C4-2B (cell line): Measurements from ENCODE around the gene VPS13D.

Experiments used
- H3K27ac ChIP-seq: fragments of 450-650 bp; 2 replicates; pipeline ENCODE4 v1.5.1; 2017
- ZFX ChIP-seq: fragments of 450-650 bp; IDR thresholded peaks from 2 replicates; pipeline ENCODE4 v1.6.1; 2017
- TF ChIP-seq, protein P1 (sequence below): fragments of 450-650 bp; conservative IDR thresholded peaks from 2 replicates; pipeline ENCODE4 v1.5.1; 2017; ENCODE audit warnings: mild to moderate bottlenecking

Gene VPS13D

DNA sequence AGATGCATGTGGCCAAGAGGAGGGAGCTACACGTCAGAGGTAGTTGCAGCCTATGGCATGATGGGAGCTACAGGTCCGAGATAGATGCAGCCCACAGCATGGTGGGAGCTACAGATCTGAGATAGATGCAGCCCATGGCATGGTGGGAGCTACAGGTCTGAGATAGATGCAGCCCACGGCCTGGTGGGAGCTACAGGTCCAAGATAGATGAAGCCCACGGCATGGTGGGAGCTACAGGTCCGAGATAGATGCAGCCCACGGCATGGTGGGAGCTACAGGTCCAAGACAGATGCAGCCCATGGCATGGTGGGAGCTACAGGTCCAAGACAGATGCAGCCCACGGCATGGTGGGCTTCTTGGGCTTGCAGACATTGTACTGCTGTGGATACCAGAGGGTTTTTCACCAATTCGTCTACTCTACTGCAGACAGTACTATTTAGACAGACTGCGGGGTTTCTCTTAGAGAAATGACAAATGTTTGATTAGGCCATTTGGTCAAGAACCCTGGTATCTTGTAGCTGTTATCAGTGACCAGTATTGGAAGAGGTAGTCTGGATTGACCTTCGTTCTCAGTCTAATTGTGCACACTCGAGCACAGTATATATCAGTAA lies 260.8 kb downstream of the VPS13D start:
- no peak overlapping the region for H3K27ac ChIP-seq
- TF ChIP-seq, protein P1, sequence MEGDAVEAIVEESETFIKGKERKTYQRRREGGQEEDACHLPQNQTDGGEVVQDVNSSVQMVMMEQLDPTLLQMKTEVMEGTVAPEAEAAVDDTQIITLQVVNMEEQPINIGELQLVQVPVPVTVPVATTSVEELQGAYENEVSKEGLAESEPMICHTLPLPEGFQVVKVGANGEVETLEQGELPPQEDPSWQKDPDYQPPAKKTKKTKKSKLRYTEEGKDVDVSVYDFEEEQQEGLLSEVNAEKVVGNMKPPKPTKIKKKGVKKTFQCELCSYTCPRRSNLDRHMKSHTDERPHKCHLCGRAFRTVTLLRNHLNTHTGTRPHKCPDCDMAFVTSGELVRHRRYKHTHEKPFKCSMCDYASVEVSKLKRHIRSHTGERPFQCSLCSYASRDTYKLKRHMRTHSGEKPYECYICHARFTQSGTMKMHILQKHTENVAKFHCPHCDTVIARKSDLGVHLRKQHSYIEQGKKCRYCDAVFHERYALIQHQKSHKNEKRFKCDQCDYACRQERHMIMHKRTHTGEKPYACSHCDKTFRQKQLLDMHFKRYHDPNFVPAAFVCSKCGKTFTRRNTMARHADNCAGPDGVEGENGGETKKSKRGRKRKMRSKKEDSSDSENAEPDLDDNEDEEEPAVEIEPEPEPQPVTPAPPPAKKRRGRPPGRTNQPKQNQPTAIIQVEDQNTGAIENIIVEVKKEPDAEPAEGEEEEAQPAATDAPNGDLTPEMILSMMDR = no peak
- TF ChIP-seq ZFX = no peak

- no peak overlapping the region for H3K27ac ChIP-seq
- no peak for TF ChIP-seq ZFX
- TF ChIP-seq, protein P1 = no peak
Observed at GRCh38 chr1:12491656-12492055, 261.8 kb downstream of the VPS13D start.

GRCh38 chr1:12495725-12496124 lies 265.9 kb downstream of the VPS13D start:
- no peak for TF ChIP-seq ZFX
- TF ChIP-seq, protein P1 = no peak
- peak overlapping the region; percentile 60 for H3K27ac ChIP-seq

DNA sequence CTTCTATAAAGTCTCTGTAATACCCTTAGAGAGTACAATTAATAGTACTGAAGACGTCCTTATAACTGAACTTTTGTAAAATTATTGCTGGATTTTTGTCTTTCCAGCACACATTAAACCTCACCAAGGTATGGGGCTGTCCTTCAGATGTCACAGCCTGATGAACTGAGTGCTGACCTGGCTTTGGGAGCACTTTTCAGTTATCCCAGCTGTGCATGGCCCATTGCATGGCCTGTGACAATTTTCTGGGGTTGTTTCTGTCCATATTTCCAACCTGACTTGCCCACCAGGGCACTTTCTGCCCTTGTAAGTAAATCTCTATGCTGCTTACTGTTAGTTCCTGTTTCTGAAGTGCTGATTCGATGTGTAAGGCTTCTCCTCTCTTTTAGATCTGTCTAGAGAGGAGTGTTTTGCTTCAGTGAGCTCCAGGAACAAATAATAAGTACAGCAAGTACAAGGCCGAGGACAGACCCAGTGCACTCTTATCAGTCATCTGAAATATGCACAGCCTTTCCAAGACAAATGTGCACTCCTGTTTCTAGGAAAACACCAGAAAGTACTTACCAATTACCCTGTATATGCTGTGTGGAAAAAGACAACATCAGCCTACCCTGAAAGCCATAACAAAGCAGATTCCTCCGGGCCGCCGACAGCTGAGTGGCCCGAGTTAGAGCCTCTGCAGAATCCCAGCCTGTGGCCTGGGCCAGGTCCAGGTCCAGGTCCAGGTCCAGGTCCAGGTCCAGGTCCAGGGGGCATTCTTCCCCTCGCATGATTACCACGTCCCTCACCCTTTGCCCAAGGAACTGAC lies 266.5 kb downstream of the VPS13D start:
- TF ChIP-seq, protein P1 = no peak
- TF ChIP-seq ZFX = no peak
- H3K27ac ChIP-seq = peak overlapping the region; percentile 60

GRCh38 chr1:12499539-12500240 lies 269.9 kb downstream of the VPS13D start:
- no peak overlapping the region for H3K27ac ChIP-seq
- TF ChIP-seq, protein P1 = no peak
- no peak for TF ChIP-seq ZFX

GRCh38 chr1:12501661-12502060 lies 271.8 kb downstream of the VPS13D start:
- no peak overlapping the region for H3K27ac ChIP-seq
- TF ChIP-seq, protein P1 = no peak
- TF ChIP-seq ZFX = no peak
